Activated naive CD8-positive, alpha-beta T cell (primary cell): ENCODE results near the gene TTLL7.
A peak's percentile ranks its signal among the peaks of the same experiment; 100 is the strongest.

Experiments
- H3K27ac Mint-ChIP-seq: one replicate; pipeline ENCODE4 v1.8.0; 2021; ENCODE audit warnings: mixed read lengths
- H3K27me3 Mint-ChIP-seq: one replicate; pipeline ENCODE4 v1.8.0; 2021; ENCODE audit warnings: mixed read lengths
- H3K36me3 Mint-ChIP-seq: one replicate; pipeline ENCODE4 v1.8.0; 2021; ENCODE audit warnings: mixed read lengths
- H3K4me1 Mint-ChIP-seq: one replicate; pipeline ENCODE4 v1.8.0; 2021; ENCODE audit warnings: low read depth, mixed read lengths
- H3K4me3 Mint-ChIP-seq: one replicate; pipeline ENCODE4 v1.8.0; 2021; ENCODE audit warnings: mild to moderate bottlenecking, mixed read lengths
- H3K9me3 Mint-ChIP-seq: one replicate; pipeline ENCODE4 v1.8.0; 2021; ENCODE audit warnings: low read depth, mixed read lengths

Gene TTLL7

GRCh38 chr1:83998498-83999315 lies at the start of gene TTLL7:
Gene TTLL7, minus strand, starts transcription at chr1:83999132. Its CDS starts 46,921 bp downstream, at chr1:83952211.
- H3K27me3 Mint-ChIP-seq, result peaks cover 46% of the 10 kb centered on the region
- peaks cover 12% of the 10 kb centered on the region for H3K4me1 Mint-ChIP-seq
- peak within 1 kb of the TSS; percentile 87 for H3K4me3 Mint-ChIP-seq
- H3K27ac Mint-ChIP-seq, result no peak within 1 kb of the TSS
- H3K9me3 Mint-ChIP-seq, result no peaks in the 10 kb centered on the region
- H3K36me3 Mint-ChIP-seq, result no peaks in the 10 kb centered on the region

GRCh38 chr1:84042461-84042860 lies 43.5 kb upstream of the TTLL7 start:
- Mint-ChIP-seq H3K4me1 (no peaks in the 10 kb centered on the region), H3K36me3 (no peaks in the 10 kb centered on the region), H3K4me3 (no peak overlapping the region), H3K27ac (no peak overlapping the region), H3K27me3 (no peaks in the 10 kb centered on the region), H3K9me3 (no peaks in the 10 kb centered on the region)

- Mint-ChIP-seq H3K4me1 (no peaks in the 10 kb centered on the region), H3K36me3 (no peaks in the 10 kb centered on the region), H3K27me3 (no peaks in the 10 kb centered on the region), H3K27ac (no peak overlapping the region), H3K4me3 (no peak overlapping the region), H3K9me3 (no peaks in the 10 kb centered on the region)
Observed at GRCh38 chr1:84037758-84038611, 39.1 kb upstream of the TTLL7 start.

- H3K36me3 Mint-ChIP-seq, result no peaks in the 10 kb centered on the region
- no peak overlapping the region for H3K4me3 Mint-ChIP-seq
- no peak overlapping the region for H3K27ac Mint-ChIP-seq
- no peaks in the 10 kb centered on the region for H3K4me1 Mint-ChIP-seq
- H3K27me3 Mint-ChIP-seq, result peaks cover 3% of the 10 kb centered on the region
- no peaks in the 10 kb centered on the region for H3K9me3 Mint-ChIP-seq
Observed at GRCh38 chr1:84031802-84032327, 32.9 kb upstream of the TTLL7 start.

- H3K27me3 Mint-ChIP-seq, result peaks cover 9% of the 10 kb centered on the region
- H3K27ac Mint-ChIP-seq, result no peak overlapping the region
- H3K9me3 Mint-ChIP-seq, result peaks cover under 1% of the 10 kb centered on the region
- no peaks in the 10 kb centered on the region for H3K36me3 Mint-ChIP-seq
- H3K4me3 Mint-ChIP-seq, result no peak overlapping the region
- H3K4me1 Mint-ChIP-seq, result no peaks in the 10 kb centered on the region
Observed at GRCh38 chr1:84027368-84027767, 28.4 kb upstream of the TTLL7 start.

- H3K4me3 Mint-ChIP-seq, result no peak overlapping the region
- no peaks in the 10 kb centered on the region for H3K36me3 Mint-ChIP-seq
- peaks cover 9% of the 10 kb centered on the region for H3K27me3 Mint-ChIP-seq
- peaks cover 3% of the 10 kb centered on the region for H3K9me3 Mint-ChIP-seq
- H3K27ac Mint-ChIP-seq, result no peak overlapping the region
- no peaks in the 10 kb centered on the region for H3K4me1 Mint-ChIP-seq
Observed at GRCh38 chr1:84025966-84026365, 27.0 kb upstream of the TTLL7 start.

- Mint-ChIP-seq H3K27ac (no peak overlapping the region), H3K36me3 (no peaks in the 10 kb centered on the region), H3K9me3 (peaks cover 3% of the 10 kb centered on the region), H3K4me1 (no peaks in the 10 kb centered on the region), H3K4me3 (no peak overlapping the region), H3K27me3 (peaks cover 6% of the 10 kb centered on the region)
Observed at GRCh38 chr1:84021822-84022221, 22.9 kb upstream of the TTLL7 start.

GRCh38 chr1:84020151-84020550 lies 21.2 kb upstream of the TTLL7 start:
- Mint-ChIP-seq H3K4me1 (no peaks in the 10 kb centered on the region), H3K36me3 (no peaks in the 10 kb centered on the region), H3K27ac (no peak overlapping the region), H3K4me3 (no peak overlapping the region), H3K27me3 (peaks cover 2% of the 10 kb centered on the region), H3K9me3 (peaks cover 3% of the 10 kb centered on the region)

GRCh38 chr1:84019217-84019616 lies 20.3 kb upstream of the TTLL7 start:
- Mint-ChIP-seq H3K9me3 (peaks cover 3% of the 10 kb centered on the region), H3K27ac (no peak overlapping the region), H3K27me3 (peaks cover 2% of the 10 kb centered on the region), H3K4me3 (no peak overlapping the region), H3K4me1 (no peaks in the 10 kb centered on the region), H3K36me3 (no peaks in the 10 kb centered on the region)

- Mint-ChIP-seq H3K27me3 (peaks cover 6% of the 10 kb centered on the region), H3K4me3 (no peak overlapping the region)
Observed at GRCh38 chr1:84013708-84014107, 14.8 kb upstream of the TTLL7 start.

GRCh38 chr1:84012018-84012417 lies 13.1 kb upstream of the TTLL7 start:
- Mint-ChIP-seq H3K9me3 (peaks cover 3% of the 10 kb centered on the region), H3K4me1 (no peaks in the 10 kb centered on the region), H3K27me3 (peaks cover 16% of the 10 kb centered on the region), H3K4me3 (no peak overlapping the region), H3K36me3 (no peaks in the 10 kb centered on the region), H3K27ac (no peak overlapping the region)

More at GRCh38 chr1:84013708-84014107, 14.8 kb upstream of the TTLL7 start:
- Mint-ChIP-seq H3K4me1 (no peaks in the 10 kb centered on the region), H3K9me3 (peaks cover 3% of the 10 kb centered on the region), H3K36me3 (no peaks in the 10 kb centered on the region), H3K27ac (no peak overlapping the region)

- H3K36me3 Mint-ChIP-seq, result no peaks in the 10 kb centered on the region
- H3K4me3 Mint-ChIP-seq, result no peak overlapping the region
- H3K4me1 Mint-ChIP-seq, result no peaks in the 10 kb centered on the region
- peaks cover 19% of the 10 kb centered on the region for H3K27me3 Mint-ChIP-seq
- H3K27ac Mint-ChIP-seq, result no peak overlapping the region
- H3K9me3 Mint-ChIP-seq, result peaks cover 3% of the 10 kb centered on the region
Observed at GRCh38 chr1:84010136-84010535, 11.2 kb upstream of the TTLL7 start.

- H3K36me3 Mint-ChIP-seq, result no peaks in the 10 kb centered on the region
- H3K4me3 Mint-ChIP-seq, result no peak overlapping the region
- H3K27me3 Mint-ChIP-seq, result peaks cover 27% of the 10 kb centered on the region
- peaks cover under 1% of the 10 kb centered on the region for H3K9me3 Mint-ChIP-seq
- no peak overlapping the region for H3K27ac Mint-ChIP-seq
- H3K4me1 Mint-ChIP-seq, result no peaks in the 10 kb centered on the region
Observed at GRCh38 chr1:84008631-84009030, 9.7 kb upstream of the TTLL7 start.

- Mint-ChIP-seq H3K27me3 (peaks cover 34% of the 10 kb centered on the region), H3K4me1 (no peaks in the 10 kb centered on the region), H3K36me3 (no peaks in the 10 kb centered on the region), H3K9me3 (no peaks in the 10 kb centered on the region), H3K27ac (no peak overlapping the region), H3K4me3 (no peak overlapping the region)
Observed at GRCh38 chr1:84006591-84006990, 7.7 kb upstream of the TTLL7 start.

- peaks cover 12% of the 10 kb centered on the region for H3K4me1 Mint-ChIP-seq
- H3K36me3 Mint-ChIP-seq, result no peaks in the 10 kb centered on the region
- no peaks in the 10 kb centered on the region for H3K9me3 Mint-ChIP-seq
- no peak overlapping the region for H3K4me3 Mint-ChIP-seq
- no peak overlapping the region for H3K27ac Mint-ChIP-seq
- peaks cover 48% of the 10 kb centered on the region for H3K27me3 Mint-ChIP-seq
Observed at GRCh38 chr1:84001501-84001900, 2.6 kb upstream of the TTLL7 start.
